ENCODE data around the gene GCC1. TPM values are rescaled to one million over a fixed set of nuclear protein-coding genes. Genes with fewer than 3 reads are reported as not detected.

GCC1 gene
- total and polyA plus RNA-seq, 2 donors (not counting 3 experiments of a cell fraction or from before 2014, with no cell fraction given) = 4.6 to 15.5 TPM

GRCh38 chr7:127578711-127579275, 6.6 kb downstream of the GCC1 start:
- H3K4me2 ChIP-seq (ENCODE audit: insufficient read depth, low read length) = no peak overlapping the region
- dilution Hi-C loops (cut with MboI; ENCODE audit: extremely low pct_ligation_motif_present, low sequenced_read_pairs) (no loop called here), intact Hi-C loops (cut with micrococcal nuclease) (no loop called here)
- no peak overlapping the region for H3K27ac ChIP-seq (ENCODE audit: insufficient read depth, low read depth, low read length)
- no peak for FAIRE-seq
- DNase-seq (ENCODE audit: low read depth, low spot score) = no peak
- H3K4me1 ChIP-seq (ENCODE audit: control insufficient read depth, extremely low read depth, insufficient read depth, low read length) = peaks cover 7% of the 10 kb centered on the region
- H3K9me1 ChIP-seq (replicated peaks; ENCODE audit: control insufficient read depth, extremely low read depth, insufficient read depth, low read length) = no peaks in the 10 kb centered on the region
- H3K9ac ChIP-seq (replicated peaks; ENCODE audit: extremely low read depth, insufficient read depth, low read length) = no peak overlapping the region
- BruUV-seq (replicated peaks) = no TSS peak
- H3K36me3 ChIP-seq (ENCODE audit: control insufficient read depth in 2 of 2, extremely low read depth in 1 of 2, insufficient read depth in 2 of 2, low read length in 2 of 2) = peaks cover 0 to 9% of the 10 kb centered on the region in 2 experiments
- H2AFZ ChIP-seq (ENCODE audit: low read depth, low read length) = no peak overlapping the region
- CTCF ChIA-PET = interaction anchor here (0.7 to 1.1 kb wide), 2 partner anchors 10 to 776 kb away, joined by 3 read pairs; partner anchors contain the start of gene ARF5
- no peaks in the 10 kb centered on the region for H4K20me1 ChIP-seq (replicated peaks; ENCODE audit: control insufficient read depth, extremely low read depth, insufficient read depth, low read length)
- H3K9me3 ChIP-seq (replicated peaks; ENCODE audit: control insufficient read depth, insufficient read depth, low read length) = no peaks in the 10 kb centered on the region
- TF ChIP-seq MAX (IDR thresholded peaks at IDR 0.05; ENCODE audit: insufficient read depth, insufficient read length) (no peak), MYC (IDR thresholded peaks at IDR 0.05; ENCODE audit: low read depth, low read length) (no peak), EZH2 (IDR thresholded peaks at IDR 0.05; ENCODE audit: borderline replicate concordance, low read depth, low read length, severe bottlenecking) (no peak), POLR2AphosphoS5 (IDR thresholded peaks at IDR 0.05; ENCODE audit: insufficient read depth, low read depth, low read length) (no peak), GATA2 (IDR thresholded peaks at IDR 0.05; ENCODE audit: insufficient read depth, insufficient read length, low read depth, low read length) (no peak), POLR2A (IDR thresholded peaks at IDR 0.05; ENCODE audit: low read depth, low read length) (no peak), FOS (IDR thresholded peaks at IDR 0.05; ENCODE audit: borderline replicate concordance, insufficient read depth, low read length) (no peak), JUN (IDR thresholded peaks at IDR 0.05; ENCODE audit: borderline replicate concordance, insufficient read depth, insufficient read length, low read depth) (no peak)
- TF ChIP-seq, protein P1, sequence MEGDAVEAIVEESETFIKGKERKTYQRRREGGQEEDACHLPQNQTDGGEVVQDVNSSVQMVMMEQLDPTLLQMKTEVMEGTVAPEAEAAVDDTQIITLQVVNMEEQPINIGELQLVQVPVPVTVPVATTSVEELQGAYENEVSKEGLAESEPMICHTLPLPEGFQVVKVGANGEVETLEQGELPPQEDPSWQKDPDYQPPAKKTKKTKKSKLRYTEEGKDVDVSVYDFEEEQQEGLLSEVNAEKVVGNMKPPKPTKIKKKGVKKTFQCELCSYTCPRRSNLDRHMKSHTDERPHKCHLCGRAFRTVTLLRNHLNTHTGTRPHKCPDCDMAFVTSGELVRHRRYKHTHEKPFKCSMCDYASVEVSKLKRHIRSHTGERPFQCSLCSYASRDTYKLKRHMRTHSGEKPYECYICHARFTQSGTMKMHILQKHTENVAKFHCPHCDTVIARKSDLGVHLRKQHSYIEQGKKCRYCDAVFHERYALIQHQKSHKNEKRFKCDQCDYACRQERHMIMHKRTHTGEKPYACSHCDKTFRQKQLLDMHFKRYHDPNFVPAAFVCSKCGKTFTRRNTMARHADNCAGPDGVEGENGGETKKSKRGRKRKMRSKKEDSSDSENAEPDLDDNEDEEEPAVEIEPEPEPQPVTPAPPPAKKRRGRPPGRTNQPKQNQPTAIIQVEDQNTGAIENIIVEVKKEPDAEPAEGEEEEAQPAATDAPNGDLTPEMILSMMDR (IDR thresholded peaks at IDR 0.05; ENCODE audit: extremely low read depth in 1 of 2, insufficient read depth in 1 of 2, low read depth in 1 of 2, low read length in 2 of 2) = no peak
- no peak overlapping the region for H3K4me3 ChIP-seq (replicated peaks in 1 of 3; ENCODE audit: insufficient read depth in 1 of 3, low read depth in 1 of 3, low read length in 3 of 3)
- no peaks in the 10 kb centered on the region for H3K27me3 ChIP-seq (ENCODE audit: control insufficient read depth in 2 of 2, insufficient read depth in 2 of 2, low read length in 2 of 2)
- peaks cover 21% of the 10 kb centered on the region for H3K79me2 ChIP-seq (ENCODE audit: control insufficient read depth, insufficient read depth, low read length)
- POLR2A ChIA-PET = no interaction called here
